ENCODE measurements around the gene GPR17.

GPR17 gene

DNA sequence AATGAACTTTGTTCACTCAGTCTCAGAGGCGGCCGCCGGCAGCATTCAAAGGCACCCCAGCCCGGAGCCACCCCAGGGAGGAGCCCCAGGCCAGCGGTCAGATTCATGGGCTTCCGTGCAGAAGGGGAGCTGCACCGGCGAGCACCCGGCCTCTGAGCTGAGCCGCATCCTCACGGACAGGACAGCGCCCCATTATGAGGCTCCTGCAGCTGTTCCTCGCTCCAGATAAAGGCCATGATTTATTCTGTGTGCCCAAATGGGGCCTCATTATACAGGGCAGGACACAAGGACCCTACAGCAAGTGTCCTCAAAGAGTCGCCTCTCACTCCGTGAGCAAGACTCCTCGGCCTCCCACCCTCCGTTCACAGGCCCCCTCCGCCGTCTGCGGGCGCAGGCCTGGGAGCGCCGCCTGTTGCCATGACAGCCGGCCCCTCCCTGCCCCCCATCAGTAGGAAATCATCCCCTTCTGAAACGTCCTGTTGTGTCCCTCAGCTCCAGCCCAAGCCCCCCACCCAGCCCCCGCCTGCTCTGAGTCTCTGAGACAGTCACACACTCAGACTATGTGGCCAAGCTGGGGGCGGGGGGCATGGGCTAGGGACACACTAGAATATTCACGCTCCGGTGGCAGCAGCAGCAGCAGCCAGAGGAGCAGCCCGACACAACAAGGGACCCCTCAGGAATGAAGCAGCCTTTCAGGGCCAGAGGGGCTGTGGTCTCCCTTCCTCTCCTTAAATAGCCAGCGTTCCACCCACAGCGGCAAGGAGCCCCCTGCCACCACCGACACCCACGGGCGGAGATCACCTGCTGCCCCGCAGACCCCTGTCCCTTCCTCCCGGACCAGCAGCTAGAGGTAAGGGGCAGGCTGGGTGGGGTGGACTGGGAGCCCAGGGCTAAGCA is at the start of gene GPR17:
Gene GPR17, plus strand, starts transcription at position 759 of the 897 bp plus-strand sequence. CDS start 4,583 bp downstream, outside the sequence.
- in situ Hi-C loops (cut with MboI; ENCODE audit: low sequenced_read_pairs), result no loop called here

- in situ Hi-C loops (cut with MboI; ENCODE audit: low sequenced_read_pairs), result no loop called here
Measured at GRCh38 chr2:127596311-127597045, 49.5 kb upstream of the GPR17 start.

- in situ Hi-C loops (cut with MboI; ENCODE audit: low sequenced_read_pairs), result no loop called here
Measured at GRCh38 chr2:127597046-127597983, 48.6 kb upstream of the GPR17 start.

DNA sequence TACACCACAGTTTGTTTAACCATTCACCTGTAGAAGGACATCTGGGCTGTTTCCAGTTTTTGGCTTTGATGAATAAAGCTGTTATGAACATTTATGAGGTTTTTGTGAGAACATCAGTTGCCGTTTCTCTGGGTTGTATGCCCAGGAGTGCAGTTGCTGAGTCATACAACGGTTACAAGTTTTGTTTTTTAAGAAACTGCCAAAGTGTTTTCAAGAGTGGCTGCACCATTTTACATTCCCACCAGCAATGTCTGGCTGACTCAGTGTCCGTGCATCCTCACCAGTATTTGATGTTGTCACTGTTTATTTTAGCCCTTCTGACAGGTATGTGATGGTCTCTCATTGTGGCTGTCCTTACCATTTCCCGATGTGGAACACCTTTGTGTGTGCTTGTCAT is 48.0 kb upstream of the GPR17 start:
- in situ Hi-C loops (cut with MboI; ENCODE audit: low sequenced_read_pairs), result no loop called here

DNA sequence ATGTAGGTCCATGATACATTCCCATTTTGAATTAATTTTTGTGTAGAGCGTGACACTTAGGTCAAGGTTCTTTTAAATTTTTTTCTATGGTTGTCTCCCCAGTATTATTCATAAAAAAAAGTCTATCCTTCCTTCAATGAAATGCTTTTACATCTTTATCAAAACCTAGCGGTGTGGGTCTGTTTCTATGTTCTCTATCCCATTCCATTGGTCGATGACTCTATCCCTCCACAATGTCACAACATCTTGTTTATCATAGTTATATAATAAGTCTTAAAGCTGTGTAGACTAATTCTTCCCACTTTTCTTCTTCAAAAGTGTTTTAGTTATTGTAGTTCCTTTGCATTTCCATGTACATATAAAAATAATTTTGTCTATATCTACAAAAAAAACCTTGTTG is 47.2 kb upstream of the GPR17 start:
- in situ Hi-C loops (cut with MboI; ENCODE audit: low sequenced_read_pairs), result no loop called here

GRCh38 chr2:127599211-127599610 is 46.7 kb upstream of the GPR17 start:
- in situ Hi-C loops (cut with MboI; ENCODE audit: low sequenced_read_pairs), result no loop called here

DNA sequence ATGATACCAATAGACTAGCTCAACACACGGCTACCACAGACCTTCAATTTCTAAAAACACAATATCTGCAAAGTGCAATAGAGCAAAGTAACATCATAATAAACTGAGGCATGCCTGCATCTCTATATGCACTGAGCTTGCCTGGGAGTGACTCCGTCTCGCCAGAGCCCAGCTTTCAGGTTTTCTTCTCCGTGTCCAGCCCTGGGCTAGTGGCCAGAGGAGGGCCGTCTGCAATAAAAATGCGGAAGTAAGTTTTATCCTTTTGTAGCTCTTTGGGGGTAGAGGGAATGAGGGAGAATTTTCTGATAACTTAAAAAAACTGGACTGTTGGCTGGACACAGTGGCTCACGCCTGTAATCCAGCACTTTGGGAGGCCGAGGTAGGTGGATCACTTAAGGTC is 41.0 kb upstream of the GPR17 start:
- in situ Hi-C loops (cut with MboI; ENCODE audit: low sequenced_read_pairs), result no loop called here

DNA sequence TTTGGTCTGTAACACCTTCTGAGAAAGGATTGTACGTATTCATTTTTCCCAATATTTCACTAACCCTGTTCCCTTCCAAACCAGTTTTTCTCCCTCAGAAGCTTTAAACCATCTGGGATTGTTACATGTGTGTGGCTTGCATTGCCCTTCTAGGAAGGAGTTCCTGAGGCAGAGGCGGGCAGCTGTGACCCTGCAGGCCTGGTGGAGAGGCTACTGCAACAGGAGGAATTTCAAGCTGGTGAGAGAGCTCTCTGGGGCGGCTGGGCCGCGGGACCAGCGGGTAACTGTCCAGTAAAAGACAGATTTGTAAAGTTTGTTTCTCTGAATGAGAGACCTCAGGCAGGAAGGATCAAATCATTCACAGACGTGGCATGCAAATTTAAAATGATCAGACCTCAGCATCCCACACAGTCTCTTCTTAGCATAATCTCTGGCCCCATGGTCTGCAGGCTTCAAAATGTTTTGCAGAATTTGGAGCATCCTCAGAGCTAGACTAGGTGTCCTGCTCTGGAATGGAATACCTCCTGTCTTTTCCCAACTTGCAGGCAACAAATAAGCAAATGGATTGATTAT is 40.2 kb upstream of the GPR17 start:
- in situ Hi-C loops (cut with MboI; ENCODE audit: low sequenced_read_pairs), result no loop called here

DNA sequence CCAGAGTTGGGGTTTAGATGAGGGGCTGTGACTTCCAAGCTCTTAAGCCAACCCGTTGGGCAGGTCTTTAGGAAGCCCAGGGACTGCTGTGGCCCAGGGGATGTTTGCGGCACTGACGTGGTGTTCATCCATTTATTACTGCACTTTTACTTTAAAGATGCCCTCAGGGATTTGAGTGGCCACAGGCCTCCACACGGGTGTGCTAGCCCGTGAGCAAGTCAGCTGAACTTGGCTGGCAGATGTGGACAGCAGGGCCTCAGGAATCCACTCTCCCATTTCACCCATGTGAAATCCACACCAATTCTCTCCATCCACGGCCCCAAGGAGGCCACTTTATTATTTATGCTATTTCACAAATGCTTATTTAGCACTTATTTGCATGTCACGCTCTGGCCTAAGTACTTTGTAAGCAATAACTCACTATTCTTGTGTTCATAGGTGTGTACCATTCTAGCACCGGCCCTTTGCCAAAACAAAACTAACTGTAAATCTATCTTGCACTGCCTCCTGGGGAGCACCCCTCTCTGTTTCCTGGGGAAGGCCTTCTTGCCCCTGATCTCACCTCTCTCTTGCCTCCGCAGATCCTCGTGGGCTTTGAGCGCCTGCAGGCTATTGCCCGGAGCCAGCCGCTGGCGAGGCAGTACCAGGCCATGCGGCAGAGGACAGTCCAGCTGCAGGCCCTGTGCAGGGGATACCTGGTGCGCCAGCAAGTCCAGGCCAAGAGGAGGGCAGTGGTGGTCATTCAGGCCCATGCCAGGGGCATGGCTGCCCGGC is 39.1 kb upstream of the GPR17 start:
- in situ Hi-C loops (cut with MboI; ENCODE audit: low sequenced_read_pairs), result no loop called here

DNA sequence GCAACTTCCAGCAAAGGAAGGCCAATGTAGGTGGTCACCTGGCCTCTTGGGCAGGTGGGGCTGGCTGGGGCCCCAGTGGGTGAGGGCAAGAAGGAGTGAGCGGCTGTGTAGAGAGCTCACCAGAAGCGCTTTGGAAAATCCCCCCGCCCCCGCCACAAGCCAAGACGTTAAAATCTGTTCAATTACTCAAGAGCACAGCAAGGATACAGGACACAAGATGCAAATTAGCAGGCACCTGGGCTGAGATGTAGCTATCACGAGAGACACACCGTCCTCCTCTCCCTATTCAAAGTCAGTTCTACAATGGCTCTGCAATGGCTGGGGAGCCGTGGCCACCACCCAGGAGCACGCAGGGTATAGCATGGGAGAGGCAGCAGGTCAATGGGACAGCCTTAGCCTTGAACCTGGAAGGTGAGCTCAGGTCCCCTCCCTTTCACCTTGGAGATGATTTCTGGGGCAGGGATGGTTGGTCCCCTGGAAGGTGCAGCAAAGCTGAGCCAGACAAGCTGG is 38.5 kb upstream of the GPR17 start:
- in situ Hi-C loops (cut with MboI; ENCODE audit: low sequenced_read_pairs), result no loop called here

GRCh38 chr2:127608061-127609030 is 37.6 kb upstream of the GPR17 start:
- in situ Hi-C loops (cut with MboI; ENCODE audit: low sequenced_read_pairs), result no loop called here

GRCh38 chr2:127609031-127609751 is 36.8 kb upstream of the GPR17 start:
- in situ Hi-C loops (cut with MboI; ENCODE audit: low sequenced_read_pairs), result no loop called here

DNA sequence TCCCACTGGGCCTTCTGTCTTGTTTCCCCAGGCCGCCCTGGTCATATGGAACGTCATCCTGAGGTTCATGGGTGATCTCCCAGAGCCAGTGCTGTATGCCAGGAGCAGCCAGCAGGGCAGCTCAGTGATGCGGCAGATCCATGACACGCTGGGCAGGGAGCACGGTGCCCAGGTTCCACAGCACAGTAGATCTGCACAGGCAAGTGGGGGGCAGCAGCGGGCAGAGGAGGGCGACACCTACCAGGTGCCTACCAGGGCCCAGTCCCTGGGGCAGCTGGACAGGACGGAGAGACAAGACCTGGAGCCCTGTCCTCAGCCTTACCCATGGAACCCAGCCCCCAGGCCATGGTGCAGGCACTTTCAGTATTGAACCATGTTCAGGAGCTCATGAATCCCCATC is 36.1 kb upstream of the GPR17 start:
- in situ Hi-C loops (cut with MboI; ENCODE audit: low sequenced_read_pairs), result no loop called here

DNA sequence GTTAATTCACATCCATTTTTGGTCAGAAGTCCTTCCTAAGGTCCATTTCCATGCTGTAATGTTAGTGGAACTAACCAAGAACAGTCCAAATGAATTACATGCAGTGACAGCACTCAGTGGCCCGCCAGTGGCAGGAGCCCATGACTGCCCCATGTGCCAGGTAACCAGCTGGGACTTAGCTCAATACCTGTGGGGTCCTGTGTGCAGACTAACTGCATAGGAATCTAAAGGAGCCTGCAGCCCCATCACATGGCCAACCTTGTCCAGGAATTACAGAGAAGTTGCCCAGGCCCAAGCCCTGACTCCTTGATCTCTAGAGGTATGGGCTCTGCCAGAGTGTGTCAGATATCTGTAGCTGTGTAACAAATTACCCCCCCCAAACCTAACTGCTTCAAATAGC is 35.4 kb upstream of the GPR17 start:
- in situ Hi-C loops (cut with MboI; ENCODE audit: low sequenced_read_pairs), result no loop called here

DNA sequence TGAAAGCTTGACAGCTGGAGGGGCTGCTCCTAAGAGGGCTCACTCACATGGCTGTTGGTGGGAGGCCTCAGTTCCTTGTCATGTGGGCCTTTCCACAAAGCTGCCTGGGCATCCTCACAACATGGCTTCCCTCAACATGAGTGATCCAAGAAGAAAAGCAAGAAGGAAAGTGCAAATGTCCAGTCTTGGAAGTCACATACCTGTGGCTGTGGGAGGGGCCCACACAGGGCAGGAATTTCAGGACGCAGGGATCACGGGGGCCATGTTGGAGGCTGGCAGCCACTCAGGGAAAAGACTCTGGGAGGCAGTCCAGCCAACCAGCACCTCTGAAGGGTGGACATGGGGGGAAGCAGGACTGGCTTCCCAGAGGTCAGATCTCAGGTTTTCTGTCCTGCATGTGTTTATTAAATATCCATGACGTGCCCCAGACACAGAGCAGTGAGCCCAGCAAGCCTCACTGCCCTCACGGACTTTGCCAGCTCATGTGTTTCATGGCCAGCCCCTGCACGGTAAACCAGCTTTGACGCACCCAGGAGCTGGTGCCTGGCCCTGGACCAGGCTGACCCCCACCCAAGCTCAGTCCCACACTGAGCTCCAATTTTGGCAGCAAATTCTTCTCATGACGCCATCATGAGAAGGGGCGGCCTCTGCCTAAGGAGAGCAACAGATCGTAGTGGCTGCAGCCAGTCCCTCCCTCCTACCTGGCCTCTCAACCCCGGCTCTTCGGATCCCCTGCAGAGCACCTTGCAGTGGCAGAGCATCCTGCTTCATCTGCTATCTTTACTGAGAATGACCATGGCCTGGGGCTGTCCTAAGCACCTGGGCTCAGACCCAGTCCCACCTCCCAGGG is 34.7 kb upstream of the GPR17 start:
- in situ Hi-C loops (cut with MboI; ENCODE audit: low sequenced_read_pairs), result no loop called here

- in situ Hi-C loops (cut with MboI; ENCODE audit: low sequenced_read_pairs), result no loop called here
Measured at GRCh38 chr2:127612111-127612822, 33.7 kb upstream of the GPR17 start.
